Nephron (organoid): Measurements from ENCODE around the gene ZNF280B.
"Not testable (repeated sequence)": the region's sequence is repeated elsewhere in the genome, so short reads cannot be mapped to it uniquely, and the experiment has no call there.

Experiments
- H3K27ac Mint-ChIP-seq, 3 experiments: 2 replicates each; pipeline ENCODE4 v1.8.0; 2020; ENCODE audit warnings: mixed read lengths in 3 of 3, mild to moderate bottlenecking in 2 of 3, moderate library complexity in 1 of 3
- H3K27me3 Mint-ChIP-seq: 2 replicates; pipeline ENCODE4 v1.8.0; 2021; ENCODE audit warnings: low read depth, mild to moderate bottlenecking, moderate library complexity, mixed read lengths
- H3K36me3 Mint-ChIP-seq: 2 replicates; pipeline ENCODE4 v1.8.0; 2020; ENCODE audit warnings: low read depth, mixed read lengths
- H3K4me1 Mint-ChIP-seq: 2 replicates; pipeline ENCODE4 v1.8.0; 2020; ENCODE audit warnings: mixed read lengths
- H3K4me3 Mint-ChIP-seq, 3 experiments: 2 replicates each; pipeline ENCODE4 v1.8.0; 2020; ENCODE audit warnings: mild to moderate bottlenecking in 3 of 3, mixed read lengths in 3 of 3, moderate library complexity in 2 of 3
- H3K9me3 Mint-ChIP-seq: 2 replicates; pipeline ENCODE4 v1.8.0; 2020; ENCODE audit warnings: mixed read lengths
- CTCF ChIP-seq, 3 experiments: fragments of 200-600 bp; sonication (generic); IDR thresholded peaks; one replicate each; pipeline ENCODE4 v1.5.0; 2021; ENCODE audit warnings: antibody characterized with exemption in 3 of 3; ENCODE audit not compliant: unreplicated experiment in 3 of 3

The ZNF280B gene

GRCh38 chr22:22479116-22479515, 29.4 kb downstream of the ZNF280B start:
- Mint-ChIP-seq H3K4me1 (no peaks in the 10 kb centered on the region), H3K4me3 (no peak overlapping the region), H3K27ac (no peak overlapping the region), H3K27me3 (no peaks in the 10 kb centered on the region), H3K36me3 (peaks cover 2% of the 10 kb centered on the region), H3K9me3 (no peaks in the 10 kb centered on the region)
- no peak for TF ChIP-seq CTCF (IDR thresholded peaks at IDR 0.05; ENCODE audit: unreplicated experiment in 3 of 3)

- H3K9me3 Mint-ChIP-seq: no peaks in the 10 kb centered on the region
- no peak overlapping the region for H3K4me3 Mint-ChIP-seq
- no peaks in the 10 kb centered on the region for H3K4me1 Mint-ChIP-seq
- no peak overlapping the region for H3K27ac Mint-ChIP-seq
- TF ChIP-seq CTCF (IDR thresholded peaks at IDR 0.05; ENCODE audit: unreplicated experiment in 3 of 3): no peak
- H3K36me3 Mint-ChIP-seq: no peaks in the 10 kb centered on the region
- H3K27me3 Mint-ChIP-seq: no peaks in the 10 kb centered on the region
Observed at GRCh38 chr22:22478470-22478869, 30.1 kb downstream of the ZNF280B start.

GRCh38 chr22:22474733-22475132, 33.8 kb downstream of the ZNF280B start:
- no peak overlapping the region for H3K4me3 Mint-ChIP-seq
- H3K9me3 Mint-ChIP-seq: peaks cover 4% of the 10 kb centered on the region
- H3K27me3 Mint-ChIP-seq: peaks cover 8% of the 10 kb centered on the region
- no peak for TF ChIP-seq CTCF (IDR thresholded peaks at IDR 0.05; ENCODE audit: unreplicated experiment in 3 of 3)
- H3K36me3 Mint-ChIP-seq: no peaks in the 10 kb centered on the region
- no peaks in the 10 kb centered on the region for H3K4me1 Mint-ChIP-seq
- H3K27ac Mint-ChIP-seq: no peak overlapping the region

GRCh38 chr22:22471104-22471503, 37.4 kb downstream of the ZNF280B start:
- H3K27me3 Mint-ChIP-seq: peaks cover 20% of the 10 kb centered on the region
- not testable (repeated sequence) for H3K4me1 Mint-ChIP-seq, H3K36me3 Mint-ChIP-seq, H3K4me3 Mint-ChIP-seq, H3K27ac Mint-ChIP-seq
- peaks cover 26% of the 10 kb centered on the region for H3K9me3 Mint-ChIP-seq

- H3K27me3 Mint-ChIP-seq: peaks cover 22% of the 10 kb centered on the region
- TF ChIP-seq CTCF (IDR thresholded peaks at IDR 0.05; ENCODE audit: unreplicated experiment in 3 of 3): no peak
- no peak overlapping the region for H3K27ac Mint-ChIP-seq
- H3K4me1 Mint-ChIP-seq: no peaks in the 10 kb centered on the region
- no peaks in the 10 kb centered on the region for H3K36me3 Mint-ChIP-seq
- H3K4me3 Mint-ChIP-seq: no peak overlapping the region
- H3K9me3 Mint-ChIP-seq: peaks cover 27% of the 10 kb centered on the region
Observed at GRCh38 chr22:22469527-22469926, 39.0 kb downstream of the ZNF280B start.

GRCh38 chr22:22468794-22469469, 39.6 kb downstream of the ZNF280B start:
- Mint-ChIP-seq H3K9me3 (peaks cover 27% of the 10 kb centered on the region), H3K27me3 (peaks cover 27% of the 10 kb centered on the region)
- H3K4me3 Mint-ChIP-seq, H3K36me3 Mint-ChIP-seq, H3K27ac Mint-ChIP-seq, H3K4me1 Mint-ChIP-seq: not testable (repeated sequence)

GRCh38 chr22:22467112-22467511, 41.4 kb downstream of the ZNF280B start:
- no peaks in the 10 kb centered on the region for H3K36me3 Mint-ChIP-seq
- no peak overlapping the region for H3K4me3 Mint-ChIP-seq
- H3K4me1 Mint-ChIP-seq: no peaks in the 10 kb centered on the region
- TF ChIP-seq CTCF (IDR thresholded peaks at IDR 0.05; ENCODE audit: unreplicated experiment in 3 of 3): no peak
- H3K9me3 Mint-ChIP-seq: peaks cover 27% of the 10 kb centered on the region
- H3K27me3 Mint-ChIP-seq: peaks cover 32% of the 10 kb centered on the region
- no peak overlapping the region for H3K27ac Mint-ChIP-seq
